SJSA1 (cell line): Measurements from ENCODE around the gene MKRN2OS. TPM values are rescaled to one million over a fixed set of nuclear protein-coding genes. Genes with fewer than 3 reads are reported as not detected.

ENCODE experiments used
- DNase-seq, 2 experiments: peaks; one replicate each; pipeline ENCODE4 v3.0.0-alpha.2; 2015 to 2020; ENCODE audit warnings: low spot score in 2 of 2, low read depth in 1 of 2
- H3K27ac ChIP-seq: fragments of 250-450 bp; sonication (Bioruptor Pico); 2 replicates; pipeline ENCODE4 v1.5.1; 2020; ENCODE audit warnings: mild to moderate bottlenecking, moderate library complexity
- H3K27me3 ChIP-seq: fragments of 250-450 bp; sonication (Bioruptor Pico); replicated peaks from 2 replicates; pipeline ENCODE4 v1.5.1; 2020; ENCODE audit warnings: mild to moderate bottlenecking, moderate library complexity
- H3K36me3 ChIP-seq: fragments of 250-450 bp; sonication (Bioruptor Pico); 2 replicates; pipeline ENCODE4 v1.5.1; 2020; ENCODE audit warnings: mild to moderate bottlenecking
- H3K4me1 ChIP-seq: fragments of 250-450 bp; sonication (Bioruptor Pico); replicated peaks from 2 replicates; pipeline ENCODE4 v1.6.1; 2021; ENCODE audit warnings: mild to moderate bottlenecking
- H3K4me3 ChIP-seq: fragments of 250-450 bp; sonication (Bioruptor Pico); 2 replicates; pipeline ENCODE4 v1.5.1; 2020; ENCODE audit warnings: mild to moderate bottlenecking
- H3K9me3 ChIP-seq: fragments of 250-450 bp; sonication (Bioruptor Pico); replicated peaks from 2 replicates; pipeline ENCODE4 v1.5.1; 2020; ENCODE audit warnings: mild to moderate bottlenecking
- total RNA-seq: library from RNA; depleted of rRNA; stranded (reverse); fragments of >200 nt; shearing (Covaris generic); gene quantifications from 2 replicates; pipeline ENCODE4 v1.2.3, GENCODE V29; 2014

MKRN2OS gene
- total RNA-seq, 1 experiment from 2014 or later, result not detected

- H3K27ac ChIP-seq, result no peak overlapping the region
- no peaks in the 10 kb centered on the region for H3K4me1 ChIP-seq
- no peaks in the 10 kb centered on the region for H3K9me3 ChIP-seq
- H3K27me3 ChIP-seq, result no peaks in the 10 kb centered on the region
- H3K4me3 ChIP-seq, result no peak overlapping the region
- no peak for DNase-seq
- H3K36me3 ChIP-seq, result peaks cover 70% of the 10 kb centered on the region
These were observed 34.2 kb upstream of the MKRN2OS start for GRCh38 chr3:12579456-12579855.

- DNase-seq, result no peak
- Histone ChIP-seq H3K27ac (no peak overlapping the region), H3K36me3 (peaks cover 70% of the 10 kb centered on the region), H3K27me3 (no peaks in the 10 kb centered on the region), H3K4me1 (no peaks in the 10 kb centered on the region), H3K4me3 (no peak overlapping the region), H3K9me3 (no peaks in the 10 kb centered on the region)
These were observed 33.4 kb upstream of the MKRN2OS start for GRCh38 chr3:12578742-12579141.

GRCh38 chr3:12577379-12577778, 32.1 kb upstream of the MKRN2OS start:
- H3K36me3 ChIP-seq, result peaks cover 64% of the 10 kb centered on the region
- H3K4me1 ChIP-seq, result no peaks in the 10 kb centered on the region
- no peaks in the 10 kb centered on the region for H3K9me3 ChIP-seq
- no peak overlapping the region for H3K27ac ChIP-seq
- no peak overlapping the region for H3K4me3 ChIP-seq
- DNase-seq, result no peak
- no peaks in the 10 kb centered on the region for H3K27me3 ChIP-seq

- Histone ChIP-seq H3K27me3 (no peaks in the 10 kb centered on the region), H3K36me3 (peaks cover 70% of the 10 kb centered on the region), H3K4me1 (no peaks in the 10 kb centered on the region), H3K9me3 (no peaks in the 10 kb centered on the region), H3K27ac (no peak overlapping the region), H3K4me3 (no peak overlapping the region)
- no peak for DNase-seq
These were observed 29.4 kb upstream of the MKRN2OS start for GRCh38 chr3:12574661-12575060.

GRCh38 chr3:12574131-12574530, 28.8 kb upstream of the MKRN2OS start:
- Histone ChIP-seq H3K9me3 (no peaks in the 10 kb centered on the region), H3K4me1 (no peaks in the 10 kb centered on the region), H3K36me3 (peaks cover 69% of the 10 kb centered on the region), H3K27ac (no peak overlapping the region), H3K27me3 (no peaks in the 10 kb centered on the region), H3K4me3 (no peak overlapping the region)
- DNase-seq, result no peak

- no peaks in the 10 kb centered on the region for H3K4me1 ChIP-seq
- H3K36me3 ChIP-seq, result peaks cover 62% of the 10 kb centered on the region
- no peaks in the 10 kb centered on the region for H3K9me3 ChIP-seq
- no peak overlapping the region for H3K4me3 ChIP-seq
- H3K27ac ChIP-seq, result no peak overlapping the region
- H3K27me3 ChIP-seq, result no peaks in the 10 kb centered on the region
- no peak for DNase-seq
These were observed 26.7 kb upstream of the MKRN2OS start for GRCh38 chr3:12571986-12572385.

GRCh38 chr3:12569836-12570235, 24.5 kb upstream of the MKRN2OS start:
- H3K9me3 ChIP-seq, result no peaks in the 10 kb centered on the region

GRCh38 chr3:12568747-12569146, 23.4 kb upstream of the MKRN2OS start:
- H3K4me3 ChIP-seq, result no peak overlapping the region
- DNase-seq, result no peak
- H3K4me1 ChIP-seq, result no peaks in the 10 kb centered on the region
- H3K9me3 ChIP-seq, result no peaks in the 10 kb centered on the region
- H3K27me3 ChIP-seq, result no peaks in the 10 kb centered on the region
- H3K27ac ChIP-seq, result no peak overlapping the region
- peaks cover 36% of the 10 kb centered on the region for H3K36me3 ChIP-seq

More at GRCh38 chr3:12569836-12570235, 24.5 kb upstream of the MKRN2OS start:
- H3K27ac ChIP-seq, result no peak overlapping the region
- no peaks in the 10 kb centered on the region for H3K4me1 ChIP-seq
- no peak overlapping the region for H3K4me3 ChIP-seq
- no peak for DNase-seq
- peaks cover 45% of the 10 kb centered on the region for H3K36me3 ChIP-seq
- no peaks in the 10 kb centered on the region for H3K27me3 ChIP-seq

GRCh38 chr3:12566976-12567375, 21.7 kb upstream of the MKRN2OS start:
- H3K27me3 ChIP-seq, result no peaks in the 10 kb centered on the region
- peaks cover 24% of the 10 kb centered on the region for H3K36me3 ChIP-seq
- H3K9me3 ChIP-seq, result no peaks in the 10 kb centered on the region
- DNase-seq, result no peak
- H3K27ac ChIP-seq, result no peak overlapping the region
- no peak overlapping the region for H3K4me3 ChIP-seq
- H3K4me1 ChIP-seq, result peaks cover 8% of the 10 kb centered on the region

- DNase-seq, result no peak
- Histone ChIP-seq H3K36me3 (peaks cover under 1% of the 10 kb centered on the region; the same call in 1 of the 2 replicates), H3K27ac (no peak overlapping the region), H3K4me1 (peaks cover 16% of the 10 kb centered on the region), H3K9me3 (no peaks in the 10 kb centered on the region), H3K27me3 (no peaks in the 10 kb centered on the region), H3K4me3 (no peak overlapping the region)
These were observed 17.2 kb upstream of the MKRN2OS start for GRCh38 chr3:12562451-12562850.

- H3K4me1 ChIP-seq, result peaks cover 16% of the 10 kb centered on the region
- H3K4me3 ChIP-seq, result no peak overlapping the region
- no peak for DNase-seq
- H3K27me3 ChIP-seq, result no peaks in the 10 kb centered on the region
- no peaks in the 10 kb centered on the region for H3K9me3 ChIP-seq
- H3K27ac ChIP-seq, result no peak overlapping the region
- peaks cover 5% of the 10 kb centered on the region for H3K36me3 ChIP-seq
These were observed 16.1 kb upstream of the MKRN2OS start for GRCh38 chr3:12561397-12561796.

GRCh38 chr3:12560505-12561190, 15.3 kb upstream of the MKRN2OS start:
- no peak overlapping the region for H3K4me3 ChIP-seq

GRCh38 chr3:12559520-12559919, 14.2 kb upstream of the MKRN2OS start:
- Histone ChIP-seq H3K36me3 (peaks cover 5% of the 10 kb centered on the region), H3K9me3 (no peaks in the 10 kb centered on the region), H3K4me1 (peaks cover 21% of the 10 kb centered on the region), H3K27ac (no peak overlapping the region), H3K4me3 (no peak overlapping the region), H3K27me3 (no peaks in the 10 kb centered on the region)
- no peak for DNase-seq

More at GRCh38 chr3:12560505-12561190, 15.3 kb upstream of the MKRN2OS start:
- H3K36me3 ChIP-seq, result peaks cover 5% of the 10 kb centered on the region
- H3K4me1 ChIP-seq, result peaks cover 20% of the 10 kb centered on the region
- no peak overlapping the region for H3K27ac ChIP-seq
- no peaks in the 10 kb centered on the region for H3K27me3 ChIP-seq
- H3K9me3 ChIP-seq, result no peaks in the 10 kb centered on the region
- no peak for DNase-seq

GRCh38 chr3:12558706-12559105, 13.4 kb upstream of the MKRN2OS start:
- H3K27ac ChIP-seq, result no peak overlapping the region
- no peaks in the 10 kb centered on the region for H3K9me3 ChIP-seq
- peaks cover 5% of the 10 kb centered on the region for H3K36me3 ChIP-seq
- no peaks in the 10 kb centered on the region for H3K27me3 ChIP-seq
- no peak for DNase-seq
- no peak overlapping the region for H3K4me3 ChIP-seq
- peaks cover 21% of the 10 kb centered on the region for H3K4me1 ChIP-seq
